Activated CD8-positive, alpha-beta memory T cell treated with anti-CD3 and anti-CD28 coated beads for 4 hours (primary cell): ENCODE measurements around the gene ALDH16A1.
"Not testable (repeated sequence)": the region's sequence is repeated elsewhere in the genome, so short reads cannot be mapped to it uniquely, and the experiment has no call there.

ENCODE experiments used
- DNase-seq, 2 donors: peaks; one replicate each; pipeline ENCODE4 v3.0.0-alpha.2; 2020; ENCODE audit warnings: low read depth in 2 of 2

Gene ALDH16A1

GRCh38 chr19:49465371-49465770, 12.3 kb downstream of the ALDH16A1 start:
- no peak for DNase-seq

GRCh38 chr19:49468199-49468598, 15.2 kb downstream of the ALDH16A1 start:
- no peak for DNase-seq

GRCh38 chr19:49468746-49469447, 15.9 kb downstream of the ALDH16A1 start:
- peak; percentile 52 to 56 for DNase-seq

GRCh38 chr19:49469828-49470614, 17.0 kb downstream of the ALDH16A1 start:
- DNase-seq = peak; percentile 65 to 69

GRCh38 chr19:49470615-49470978, 17.6 kb downstream of the ALDH16A1 start:
- no peak for DNase-seq

- DNase-seq = no peak
These were observed 19.9 kb downstream of the ALDH16A1 start for GRCh38 chr19:49472936-49473335.

- DNase-seq = not testable (repeated sequence)
These were observed 20.5 kb downstream of the ALDH16A1 start for GRCh38 chr19:49473501-49473867.

GRCh38 chr19:49473868-49474541, 21.0 kb downstream of the ALDH16A1 start, which contains the start of gene FLT3LG:
TSS of gene FLT3LG (plus strand) at chr19:49474215. CDS start at chr19:49474640, 425 bp downstream.
- DNase-seq = peak; percentile 73 to 83

GRCh38 chr19:49474542-49474924, 21.5 kb downstream of the ALDH16A1 start:
- no peak for DNase-seq

GRCh38 chr19:49475191-49475917, 22.3 kb downstream of the ALDH16A1 start:
- no peak for DNase-seq

- DNase-seq = no peak
These were observed 23.2 kb downstream of the ALDH16A1 start for GRCh38 chr19:49475995-49476880.

- DNase-seq = no peak
These were observed 27.1 kb downstream of the ALDH16A1 start for GRCh38 chr19:49479975-49480628.

GRCh38 chr19:49481020-49481683, 28.1 kb downstream of the ALDH16A1 start:
- no peak for DNase-seq

- no peak for DNase-seq
These were observed 33.2 kb downstream of the ALDH16A1 start for GRCh38 chr19:49486232-49486631.

GRCh38 chr19:49486710-49487276, 33.8 kb downstream of the ALDH16A1 start:
- DNase-seq = no peak

- DNase-seq = peak; percentile 99 to 100
These were observed 34.4 kb downstream of the ALDH16A1 start, which contains the start of gene RPL13A for GRCh38 chr19:49487277-49488045. TSS of gene RPL13A (plus strand) at chr19:49487608. CDS start at chr19:49487630, 22 bp downstream.

- no peak for DNase-seq
These were observed 35.2 kb downstream of the ALDH16A1 start for GRCh38 chr19:49488046-49488862.
